ENCODE results near the gene SPATA2. TPM values are rescaled to one million over a fixed set of nuclear protein-coding genes. Genes with fewer than 3 reads are reported as not detected.

SPATA2 gene
- total and polyA plus RNA-seq, 2 of the 13 experiments (the other 11 are each of a cell fraction or from before 2014, with no cell fraction given) = 3.2 to 8.7 TPM

DNA sequence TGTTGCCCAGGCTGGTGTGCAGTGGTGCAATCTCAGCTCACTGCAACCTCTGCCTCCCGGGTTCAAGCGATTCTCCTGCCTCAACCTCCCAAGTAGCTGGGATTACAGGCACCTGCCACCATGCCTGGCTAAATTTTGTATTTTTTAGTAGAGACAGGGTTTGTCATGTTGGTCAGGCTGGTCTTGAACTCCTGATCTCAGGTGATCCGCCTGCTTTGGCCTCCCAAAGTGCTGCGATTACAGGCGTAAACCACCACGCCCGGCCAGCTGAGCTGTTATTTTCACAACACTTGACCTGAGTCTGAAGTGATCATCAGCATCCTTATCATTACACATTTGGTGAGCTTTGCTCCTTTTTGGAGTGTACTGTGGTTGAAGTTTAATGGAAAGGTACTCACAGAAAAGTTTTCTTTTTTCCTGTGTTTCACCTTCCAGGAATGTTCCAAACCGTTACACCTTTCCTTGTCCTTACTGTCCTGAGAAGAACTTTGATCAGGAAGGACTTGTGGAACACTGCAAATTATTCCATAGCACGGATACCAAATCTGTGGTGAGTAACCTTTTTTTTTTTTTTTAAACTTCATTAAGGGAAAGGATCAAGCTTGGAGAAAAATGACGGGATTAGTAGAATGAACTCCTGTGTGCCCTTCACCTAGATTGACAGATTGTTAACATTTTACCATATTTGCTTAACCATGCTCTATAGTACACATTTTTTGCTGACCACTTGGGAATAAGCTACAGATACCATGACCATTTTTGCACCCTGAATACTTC is 30.6 kb upstream of the SPATA2 start (continued):
- TF ChIP-seq ZFP37 (CRISPR knock-in tag; IDR thresholded peaks at IDR 0.05; ENCODE audit: borderline replicate concordance) = no peak
- no peak for TF ChIP-seq SP2 (CRISPR knock-in tag; IDR thresholded peaks at IDR 0.05)
- TF ChIP-seq, protein P1, sequence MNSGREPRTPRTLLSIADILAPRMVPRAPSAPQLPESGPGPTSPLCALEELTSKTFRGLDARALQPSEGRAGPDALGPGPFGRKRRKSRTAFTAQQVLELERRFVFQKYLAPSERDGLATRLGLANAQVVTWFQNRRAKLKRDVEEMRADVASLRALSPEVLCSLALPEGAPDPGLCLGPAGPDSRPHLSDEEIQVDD (CRISPR knock-in tag; IDR thresholded peaks at IDR 0.05; ENCODE audit: borderline replicate concordance) = no peak
- TF ChIP-seq TAF15 (IDR thresholded peaks at IDR 0.05; ENCODE audit: low read depth, low read length, poor library complexity, severe bottlenecking) = no peak
- TF ChIP-seq, protein P2, sequence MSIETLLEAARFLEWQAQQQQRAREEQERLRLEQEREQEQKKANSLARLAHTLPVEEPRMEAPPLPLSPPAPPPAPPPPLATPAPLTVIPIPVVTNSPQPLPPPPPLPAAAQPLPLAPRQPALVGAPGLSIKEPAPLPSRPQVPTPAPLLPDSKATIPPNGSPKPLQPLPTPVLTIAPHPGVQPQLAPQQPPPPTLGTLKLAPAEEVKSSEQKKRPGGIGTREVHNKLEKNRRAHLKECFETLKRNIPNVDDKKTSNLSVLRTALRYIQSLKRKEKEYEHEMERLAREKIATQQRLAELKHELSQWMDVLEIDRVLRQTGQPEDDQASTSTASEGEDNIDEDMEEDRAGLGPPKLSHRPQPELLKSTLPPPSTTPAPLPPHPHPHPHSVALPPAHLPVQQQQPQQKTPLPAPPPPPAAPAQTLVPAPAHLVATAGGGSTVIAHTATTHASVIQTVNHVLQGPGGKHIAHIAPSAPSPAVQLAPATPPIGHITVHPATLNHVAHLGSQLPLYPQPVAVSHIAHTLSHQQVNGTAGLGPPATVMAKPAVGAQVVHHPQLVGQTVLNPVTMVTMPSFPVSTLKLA (IDR thresholded peaks at IDR 0.05) = no peak
- TF ChIP-seq, protein P3, sequence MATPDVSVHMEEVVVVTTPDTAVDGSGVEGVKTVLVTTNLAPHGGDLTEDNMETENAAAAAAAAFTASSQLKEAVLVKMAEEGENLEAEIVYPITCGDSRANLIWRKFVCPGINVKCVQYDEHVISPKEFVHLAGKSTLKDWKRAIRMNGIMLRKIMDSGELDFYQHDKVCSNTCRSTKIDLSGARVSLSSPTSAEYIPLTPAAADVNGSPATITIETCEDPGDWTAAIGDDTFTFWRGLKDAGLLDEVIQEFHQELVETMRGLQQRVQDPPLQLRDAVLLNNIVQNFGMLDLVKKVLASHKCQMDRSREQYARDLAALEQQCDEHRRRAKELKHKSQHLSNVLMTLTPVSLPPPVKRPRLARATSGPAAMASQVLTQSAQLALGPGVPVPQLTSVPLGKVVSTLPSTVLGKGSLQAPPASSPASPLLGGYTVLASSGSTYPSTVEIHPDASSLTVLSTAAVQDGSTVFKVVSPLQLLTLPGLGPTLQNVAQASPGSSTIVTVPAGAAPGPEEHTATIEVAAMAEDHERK (CRISPR knock-in tag; IDR thresholded peaks at IDR 0.05; ENCODE audit: low read depth) = no peak
- TF ChIP-seq, protein P4, sequence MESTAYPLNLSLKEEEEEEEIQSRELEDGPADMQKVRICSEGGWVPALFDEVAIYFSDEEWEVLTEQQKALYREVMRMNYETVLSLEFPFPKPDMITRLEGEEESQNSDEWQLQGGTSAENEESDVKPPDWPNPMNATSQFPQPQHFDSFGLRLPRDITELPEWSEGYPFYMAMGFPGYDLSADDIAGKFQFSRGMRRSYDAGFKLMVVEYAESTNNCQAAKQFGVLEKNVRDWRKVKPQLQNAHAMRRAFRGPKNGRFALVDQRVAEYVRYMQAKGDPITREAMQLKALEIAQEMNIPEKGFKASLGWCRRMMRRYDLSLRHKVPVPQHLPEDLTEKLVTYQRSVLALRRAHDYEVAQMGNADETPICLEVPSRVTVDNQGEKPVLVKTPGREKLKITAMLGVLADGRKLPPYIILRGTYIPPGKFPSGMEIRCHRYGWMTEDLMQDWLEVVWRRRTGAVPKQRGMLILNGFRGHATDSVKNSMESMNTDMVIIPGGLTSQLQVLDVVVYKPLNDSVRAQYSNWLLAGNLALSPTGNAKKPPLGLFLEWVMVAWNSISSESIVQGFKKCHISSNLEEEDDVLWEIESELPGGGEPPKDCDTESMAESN (CRISPR knock-in tag; conservative IDR thresholded peaks at IDR 0.05) = 0 out of 2 replicates have a peak, but pooled peaks have one; percentile 48
- TF ChIP-seq FOXK1 (CRISPR knock-in tag; IDR thresholded peaks at IDR 0.05; ENCODE audit: borderline replicate concordance, low read depth) = peak; percentile 78; the same call in 1 of the 2 replicates
- TF ChIP-seq HDAC2 (CRISPR knock-in tag; IDR thresholded peaks at IDR 0.05) = peak; percentile 87
- TF ChIP-seq, protein P5, sequence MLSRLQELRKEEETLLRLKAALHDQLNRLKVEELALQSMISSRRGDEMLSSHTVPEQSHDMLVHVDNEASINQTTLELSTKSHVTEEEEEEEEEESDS (CRISPR knock-in tag; IDR thresholded peaks at IDR 0.05; ENCODE audit: borderline replicate concordance) = peak; percentile 41; the same call in 1 of the 2 replicates
- peak; percentile 83; the same call in 1 of the 2 replicates for TF ChIP-seq ZNF614 (CRISPR knock-in tag; IDR thresholded peaks at IDR 0.05; ENCODE audit: borderline replicate concordance)
- TF ChIP-seq, protein P6, sequence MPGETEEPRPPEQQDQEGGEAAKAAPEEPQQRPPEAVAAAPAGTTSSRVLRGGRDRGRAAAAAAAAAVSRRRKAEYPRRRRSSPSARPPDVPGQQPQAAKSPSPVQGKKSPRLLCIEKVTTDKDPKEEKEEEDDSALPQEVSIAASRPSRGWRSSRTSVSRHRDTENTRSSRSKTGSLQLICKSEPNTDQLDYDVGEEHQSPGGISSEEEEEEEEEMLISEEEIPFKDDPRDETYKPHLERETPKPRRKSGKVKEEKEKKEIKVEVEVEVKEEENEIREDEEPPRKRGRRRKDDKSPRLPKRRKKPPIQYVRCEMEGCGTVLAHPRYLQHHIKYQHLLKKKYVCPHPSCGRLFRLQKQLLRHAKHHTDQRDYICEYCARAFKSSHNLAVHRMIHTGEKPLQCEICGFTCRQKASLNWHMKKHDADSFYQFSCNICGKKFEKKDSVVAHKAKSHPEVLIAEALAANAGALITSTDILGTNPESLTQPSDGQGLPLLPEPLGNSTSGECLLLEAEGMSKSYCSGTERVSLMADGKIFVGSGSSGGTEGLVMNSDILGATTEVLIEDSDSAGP (CRISPR knock-in tag; IDR thresholded peaks at IDR 0.05; ENCODE audit: borderline replicate concordance) = 0 out of 2 replicates have a peak, but pooled peaks have one; percentile 61
- peak; percentile 86 for TF ChIP-seq POGZ (CRISPR knock-in tag; IDR thresholded peaks at IDR 0.05)
- 0 out of 2 replicates have a peak, but pooled peaks have one; percentile 10 for TF ChIP-seq ARNT2 (CRISPR knock-in tag; IDR thresholded peaks at IDR 0.05; ENCODE audit: low read depth)
- no peak for TF ChIP-seq KLF6 (CRISPR knock-in tag; IDR thresholded peaks at IDR 0.05)
- TF ChIP-seq, protein P7, sequence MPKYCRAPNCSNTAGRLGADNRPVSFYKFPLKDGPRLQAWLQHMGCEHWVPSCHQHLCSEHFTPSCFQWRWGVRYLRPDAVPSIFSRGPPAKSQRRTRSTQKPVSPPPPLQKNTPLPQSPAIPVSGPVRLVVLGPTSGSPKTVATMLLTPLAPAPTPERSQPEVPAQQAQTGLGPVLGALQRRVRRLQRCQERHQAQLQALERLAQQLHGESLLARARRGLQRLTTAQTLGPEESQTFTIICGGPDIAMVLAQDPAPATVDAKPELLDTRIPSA (CRISPR knock-in tag; IDR thresholded peaks at IDR 0.05; ENCODE audit: borderline replicate concordance) = no peak
- no peak; the same call in 1 of the 2 replicates for TF ChIP-seq KLF12 (CRISPR knock-in tag; IDR thresholded peaks at IDR 0.05; ENCODE audit: borderline replicate concordance)

Measured in HepG2 (cell line).